Fibroblast of pulmonary artery (primary cell): ENCODE results near the gene ANG.

Experiments
- DNase-seq: peaks from one replicate; pipeline ENCODE4 v3.0.0-alpha.2; 2010; ENCODE audit warnings: low read depth
- H3K4me3 ChIP-seq: replicated peaks from 2 replicates; pipeline ENCODE4 v1.5.1; 2011; ENCODE audit warnings: low read depth, mild to moderate bottlenecking, control low read depth, low read length, moderate library complexity
- CTCF ChIP-seq: IDR thresholded peaks from 2 replicates; pipeline ENCODE4 v1.5.1; 2011; ENCODE audit warnings: mild to moderate bottlenecking, control low read depth, low read length, inconsistent platforms; ENCODE audit errors: missing control alignments

ANG gene

GRCh38 chr14:20690848-20691640 lies 2.5 kb downstream of the ANG start:
- peak; percentile 86 for DNase-seq
- no peak overlapping the region for H3K4me3 ChIP-seq
- TF ChIP-seq CTCF, result peak; percentile 91

- no peak overlapping the region for H3K4me3 ChIP-seq
- DNase-seq, result no peak
- no peak for TF ChIP-seq CTCF
Observed at GRCh38 chr14:20692116-20692751, 3.7 kb downstream of the ANG start.

- no peak overlapping the region for H3K4me3 ChIP-seq
- no peak for TF ChIP-seq CTCF
- no peak for DNase-seq
Observed at GRCh38 chr14:20696764-20697163, 8.2 kb downstream of the ANG start.

- no peak overlapping the region for H3K4me3 ChIP-seq
- TF ChIP-seq CTCF, result peak; percentile 91
- peak; percentile 85 for DNase-seq
Observed at GRCh38 chr14:20697273-20698017, 8.9 kb downstream of the ANG start.

GRCh38 chr14:20698018-20698329 lies 9.4 kb downstream of the ANG start:
- no peak overlapping the region for H3K4me3 ChIP-seq

GRCh38 chr14:20698934-20699333 lies 10.4 kb downstream of the ANG start:
- TF ChIP-seq CTCF, result no peak
- DNase-seq, result no peak
- no peak overlapping the region for H3K4me3 ChIP-seq

More at GRCh38 chr14:20698018-20698329, 9.4 kb downstream of the ANG start:
- no peak for DNase-seq
- no peak for TF ChIP-seq CTCF
